NCI-H2171 treated with DMSO at 0.1 percent for 48 hours (cell line): Measurements from ENCODE around the gene ITGA8.
"Not testable (repeated sequence)": the region's sequence is repeated elsewhere in the genome, so short reads cannot be mapped to it uniquely, and the experiment has no call there.

ENCODE experiments used
- DNase-seq: peaks from one replicate; lab custom pipeline; 2025; lab: John Stamatoyannopoulos, UW

Gene ITGA8

DNA sequence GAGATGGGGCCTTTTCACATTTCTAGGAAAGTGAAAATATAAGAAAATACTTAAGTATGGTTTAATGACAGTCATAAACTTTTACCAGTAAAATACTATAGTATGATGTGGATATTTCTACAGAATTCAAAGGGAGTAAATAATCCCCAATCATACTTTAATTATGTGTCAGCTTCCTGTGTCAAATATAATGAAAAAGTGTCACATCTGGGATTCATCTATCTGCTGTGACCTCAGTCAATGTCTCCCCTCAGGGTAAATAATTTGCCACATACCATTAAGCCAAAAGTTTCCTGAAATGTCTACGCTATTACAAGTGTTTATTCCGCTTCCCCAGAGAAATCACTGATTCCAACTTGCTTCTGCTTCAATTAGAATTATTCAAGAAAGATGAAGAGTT, 110.5 kb downstream of the ITGA8 start:
- no peak for DNase-seq

DNA sequence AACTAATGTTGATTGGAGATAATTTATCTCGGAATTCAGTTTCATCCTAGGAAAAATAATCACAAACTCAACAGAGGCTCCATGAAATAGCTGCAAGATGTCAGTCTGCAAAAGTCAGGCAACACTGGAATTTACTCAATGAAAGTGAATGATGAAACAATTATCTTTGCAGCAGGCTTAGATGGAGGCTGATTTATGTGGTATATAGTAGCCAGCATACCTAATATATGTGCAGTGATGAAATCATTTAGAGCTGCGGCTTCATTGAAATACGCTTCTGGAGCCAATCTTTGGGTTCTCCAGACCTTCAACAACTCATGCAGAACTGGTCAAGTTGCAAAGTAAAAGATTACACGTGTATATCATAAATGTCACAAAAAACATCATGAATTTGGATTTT, 113.3 kb downstream of the ITGA8 start:
- DNase-seq, result no peak

DNA sequence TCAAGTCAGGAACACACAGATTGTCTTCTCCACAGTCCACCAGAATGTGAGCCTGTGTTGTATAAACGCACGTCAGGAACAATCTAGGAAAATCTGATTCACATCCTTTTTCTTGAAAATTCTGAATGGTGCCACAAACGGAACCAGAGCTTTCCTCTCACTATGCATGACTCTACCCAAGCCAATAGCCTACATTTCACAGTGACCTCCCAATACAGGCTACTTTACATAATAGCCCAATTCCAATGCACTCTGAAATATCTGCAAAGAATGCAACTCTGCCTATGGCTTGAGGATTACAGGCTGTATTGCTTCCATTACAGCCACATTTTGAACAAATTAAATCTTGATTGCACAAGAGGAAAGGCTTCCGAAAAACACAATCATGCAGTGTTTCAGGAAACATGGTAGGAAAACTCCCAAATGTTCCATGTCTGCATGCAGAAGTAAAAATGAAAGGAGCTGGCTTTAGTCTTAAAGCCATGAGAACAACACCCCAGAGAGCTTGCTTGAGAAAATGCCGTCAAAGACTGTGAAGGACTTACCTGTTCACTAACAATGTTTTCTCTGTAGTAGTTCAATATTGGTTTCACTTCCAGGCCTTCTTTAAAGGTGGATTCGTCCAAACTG, 113.9 kb downstream of the ITGA8 start:
- DNase-seq, result no peak

DNA sequence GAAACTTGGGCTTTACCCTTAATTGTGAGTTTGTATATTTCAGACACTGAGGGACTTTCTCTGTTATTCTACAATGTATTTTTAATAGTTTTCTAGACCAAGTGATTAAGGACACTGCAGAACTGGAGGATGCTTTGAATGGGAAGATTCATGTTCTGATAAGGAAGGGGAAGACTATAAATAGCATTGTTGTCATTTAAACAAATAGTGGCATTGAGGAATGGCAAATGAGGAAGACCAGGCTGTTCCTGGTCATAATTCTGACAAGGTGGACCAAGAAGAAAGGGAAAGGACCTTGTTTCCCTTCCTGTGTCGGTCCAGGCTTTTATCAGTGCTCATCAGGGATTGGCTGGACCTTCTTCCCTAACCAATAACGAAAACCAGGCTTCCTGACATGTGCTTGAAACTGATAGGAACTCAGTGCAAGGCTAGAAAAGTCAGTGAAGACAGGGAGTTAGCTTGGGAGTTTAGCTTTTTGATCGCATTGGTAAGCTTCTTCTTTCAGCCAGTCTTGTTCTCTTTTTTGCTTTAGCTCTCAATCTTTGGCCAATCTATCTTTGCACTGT, 116.2 kb downstream of the ITGA8 start:
- no peak for DNase-seq

DNA sequence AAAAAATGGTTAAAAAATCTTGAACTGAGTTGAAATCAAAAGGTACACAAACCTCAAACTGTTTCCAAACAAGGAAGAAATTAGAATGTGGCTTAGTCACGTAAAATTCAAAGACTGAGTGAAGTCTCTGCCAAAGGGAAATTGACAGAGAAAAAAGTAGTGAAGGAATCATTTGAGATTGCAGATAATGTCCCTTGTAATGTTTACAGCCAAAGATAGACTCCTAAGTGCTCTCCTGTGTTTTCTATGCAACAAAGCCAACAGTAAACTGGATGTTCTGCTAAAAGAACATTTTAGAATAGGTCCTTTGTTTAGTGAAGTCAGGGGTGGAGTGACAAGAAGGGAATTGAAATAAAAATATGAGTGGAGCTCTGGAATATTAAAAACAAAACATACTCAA, 117.9 kb downstream of the ITGA8 start:
- DNase-seq, result no peak

DNA sequence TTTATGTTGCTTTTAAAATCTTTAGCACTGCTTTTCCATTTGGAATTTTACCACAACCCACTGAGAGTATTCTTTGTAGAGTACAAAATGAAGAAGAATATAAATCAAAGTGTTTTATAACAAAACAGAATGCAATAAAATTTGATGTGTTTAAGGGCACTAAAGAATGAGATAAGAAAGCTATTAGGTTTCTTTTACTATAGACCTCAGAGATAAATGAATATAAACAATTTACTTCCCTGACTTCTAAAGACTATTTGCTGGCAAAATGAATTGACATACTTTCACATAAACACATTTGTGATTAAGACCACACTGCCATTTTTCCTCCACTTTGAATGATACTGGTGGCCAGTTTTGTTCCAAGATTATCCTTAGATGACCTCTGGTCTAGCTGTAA, 124.5 kb downstream of the ITGA8 start:
- DNase-seq, result no peak

DNA sequence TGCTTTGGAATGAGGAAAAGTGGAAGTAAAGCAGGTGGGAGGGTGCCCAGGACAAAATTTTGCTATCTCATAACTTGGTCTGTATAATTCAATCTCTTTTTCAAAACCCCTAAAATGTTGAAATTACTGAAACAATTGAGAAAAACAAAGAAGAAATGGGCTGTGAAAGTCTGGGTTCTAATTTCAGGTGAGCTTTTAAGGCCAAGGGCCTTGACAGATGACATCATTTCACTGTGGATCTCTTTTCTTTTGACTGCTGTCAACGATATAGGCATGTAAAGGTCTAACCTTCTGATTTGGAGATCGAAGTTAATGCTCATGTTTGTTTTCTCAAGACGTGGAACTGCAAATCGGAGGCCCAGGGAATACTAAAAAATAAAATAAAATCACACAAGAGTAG, 127.8 kb downstream of the ITGA8 start:
- no peak for DNase-seq

DNA sequence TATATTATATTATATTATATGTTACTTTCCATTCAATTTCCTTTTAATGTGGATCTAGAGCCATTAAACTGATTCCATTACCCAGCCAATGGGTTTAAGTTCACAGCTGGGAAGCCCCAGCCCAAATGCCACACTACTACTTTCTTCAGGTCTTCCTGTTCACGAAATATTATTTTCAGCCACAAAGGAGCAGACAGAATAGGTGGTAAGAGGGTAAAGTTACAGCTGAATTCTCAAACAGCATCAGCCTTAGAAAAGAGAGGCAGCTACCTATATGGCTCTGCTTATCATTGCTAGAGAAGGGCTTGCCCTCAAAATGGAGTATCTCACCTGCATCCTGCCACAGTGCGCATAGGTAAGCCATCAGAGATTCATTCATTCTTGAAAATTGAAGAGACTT, 128.3 kb downstream of the ITGA8 start:
- DNase-seq, result no peak

DNA sequence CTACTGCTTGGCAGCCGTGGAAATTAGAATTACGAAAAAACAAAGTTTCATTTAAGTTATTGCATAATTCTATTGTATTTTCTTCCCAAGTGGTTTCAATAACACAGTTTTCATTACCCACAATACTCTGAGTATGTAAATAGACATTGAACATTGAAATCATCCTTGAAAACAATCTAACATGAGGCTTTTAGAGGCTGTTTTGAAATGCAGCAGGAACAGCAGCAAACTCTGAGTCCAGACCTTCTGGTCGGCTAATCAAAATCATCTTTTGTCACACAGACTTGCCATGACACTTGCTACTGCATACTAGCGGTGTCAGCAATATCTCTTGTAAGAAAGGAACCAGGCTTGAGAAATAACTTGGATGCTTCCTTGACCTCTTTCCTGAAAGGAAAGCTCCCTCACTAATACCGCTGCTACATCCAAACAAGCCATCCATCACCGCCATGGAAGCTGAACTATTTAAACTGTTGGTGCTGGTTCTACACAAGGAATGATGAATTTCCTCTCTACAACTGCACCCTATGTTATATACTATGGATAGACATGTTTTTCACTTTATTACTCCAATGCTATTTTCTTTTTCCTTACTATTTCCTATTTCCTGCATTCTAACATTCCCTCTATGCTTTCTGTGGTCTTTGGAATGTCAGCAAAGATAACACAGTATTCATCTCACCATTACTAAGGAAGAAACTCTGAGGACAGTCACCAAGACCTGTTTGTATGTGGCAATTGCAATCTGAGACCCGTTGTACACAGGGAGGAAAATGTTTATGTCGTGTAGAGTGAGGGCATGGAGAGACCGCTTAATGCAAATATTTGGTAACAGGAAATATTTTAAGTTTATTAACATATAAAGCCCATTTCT, 130.8 kb downstream of the ITGA8 start:
- no peak for DNase-seq

DNA sequence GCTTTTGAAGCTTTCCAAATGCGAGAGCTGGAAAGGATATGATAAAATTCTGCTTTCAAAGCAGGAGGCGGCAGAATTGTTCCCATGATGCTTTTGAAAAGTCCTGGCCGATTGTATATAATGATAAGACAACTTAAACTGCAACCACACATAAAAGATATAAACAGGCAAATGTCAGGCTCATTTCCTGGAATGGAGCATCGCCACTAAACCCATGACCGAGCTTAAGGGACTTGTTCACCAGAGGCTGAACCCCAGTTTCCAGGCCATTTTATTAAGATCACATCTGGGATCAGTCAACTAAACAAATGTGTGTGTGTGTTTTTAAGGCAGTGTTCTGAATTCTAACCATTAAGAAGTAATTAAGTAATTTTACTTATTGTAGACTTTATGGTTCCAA, 131.6 kb downstream of the ITGA8 start:
- DNase-seq, result no peak

DNA sequence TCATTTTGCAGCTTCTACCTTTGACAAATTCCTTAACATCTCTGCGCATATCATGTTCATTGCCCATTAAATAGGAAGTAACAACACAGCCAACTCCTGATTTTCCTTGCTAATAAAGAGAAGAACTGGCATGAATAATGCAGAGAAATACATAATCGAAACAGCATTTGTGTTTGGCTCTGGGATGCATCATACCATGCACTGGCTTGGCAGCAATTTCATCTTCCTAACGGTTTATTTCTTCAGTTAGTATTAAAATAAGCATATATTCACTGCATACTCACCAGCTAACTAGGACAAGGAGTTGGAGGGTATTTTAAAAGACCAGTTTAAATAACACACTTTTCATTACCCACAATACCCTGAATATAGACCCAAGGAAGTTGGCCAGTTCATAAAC, 132.5 kb downstream of the ITGA8 start:
- no peak for DNase-seq

DNA sequence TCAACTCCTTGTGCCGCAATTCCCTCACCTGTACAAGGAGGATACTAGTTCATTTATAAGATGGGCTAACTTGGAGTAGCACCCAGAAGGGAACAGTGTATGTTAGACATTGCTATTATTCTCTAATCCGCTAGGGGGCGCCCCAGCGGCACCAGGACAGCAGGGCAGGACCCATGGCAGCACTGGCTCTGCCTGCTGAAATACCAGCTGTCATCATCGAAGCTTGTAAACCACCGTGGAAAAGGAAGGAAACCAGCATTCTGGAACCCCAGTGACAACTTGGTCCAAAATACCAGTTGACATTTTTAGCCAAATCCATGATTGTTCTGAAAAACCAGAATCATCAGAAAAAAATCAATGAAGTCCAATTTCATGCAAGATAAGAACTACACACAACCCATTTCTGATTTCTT, 134.4 kb downstream of the ITGA8 start:
- peak; percentile 6 for DNase-seq

DNA sequence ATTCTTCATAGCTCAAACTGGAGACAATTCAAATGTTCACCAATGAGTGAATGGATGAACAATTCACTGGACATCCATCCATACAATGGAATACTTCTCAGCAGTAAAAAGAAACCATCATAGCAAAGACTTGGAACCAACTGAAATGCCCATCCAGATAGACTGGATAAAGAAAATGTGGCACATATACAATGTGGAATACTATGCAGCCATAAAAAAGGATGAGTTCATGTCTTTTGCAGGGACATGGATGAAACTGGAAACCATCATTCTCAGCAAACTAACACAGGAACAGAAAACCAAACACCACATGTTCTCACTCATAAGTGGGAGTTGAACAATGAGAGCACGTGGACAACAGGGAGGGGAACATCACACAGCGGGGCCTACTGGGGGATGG, 136.8 kb downstream of the ITGA8 start:
- DNase-seq, result not testable (repeated sequence)

DNA sequence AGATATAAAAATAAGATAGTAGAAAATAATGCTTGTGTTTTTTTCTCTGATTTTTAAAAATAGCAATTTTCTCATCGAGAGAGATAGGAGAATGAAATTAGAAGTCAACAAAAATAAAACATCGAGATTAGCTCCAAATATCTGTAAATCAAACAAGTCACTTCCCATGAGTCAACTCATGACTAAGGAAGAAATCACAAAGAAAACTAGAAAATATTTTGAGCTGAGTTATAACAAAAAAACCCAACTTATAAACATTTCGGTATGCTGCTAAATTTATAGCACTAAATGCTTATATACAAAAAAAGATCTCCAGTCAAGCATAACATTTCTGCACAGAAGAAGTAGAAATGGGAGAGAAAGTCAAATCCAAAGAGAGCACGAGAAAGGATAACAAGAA, 140.1 kb downstream of the ITGA8 start:
- no peak for DNase-seq

DNA sequence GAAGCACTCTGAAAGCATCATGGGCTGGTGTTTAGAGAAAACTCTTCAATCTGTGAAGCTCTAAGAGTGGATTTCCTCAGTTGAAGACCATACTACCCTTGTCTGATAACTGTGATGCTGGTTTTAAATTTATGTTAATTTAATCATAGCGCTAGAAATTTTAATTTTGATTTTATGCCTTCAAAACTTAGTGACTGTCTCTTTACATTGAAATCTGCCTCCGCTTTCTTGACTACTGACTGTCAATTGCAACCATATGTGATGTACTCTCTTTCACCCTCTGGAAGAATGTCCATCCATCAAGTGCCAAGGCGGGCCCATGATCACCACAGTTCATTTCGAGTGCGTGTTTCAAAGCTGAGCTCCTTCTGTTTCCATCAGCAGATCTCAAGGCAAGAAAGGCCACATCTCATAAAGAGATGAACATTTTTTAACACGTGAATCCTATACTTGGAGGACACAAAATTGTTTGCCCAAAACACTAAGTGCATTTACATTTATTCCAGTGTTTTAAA, 147.1 kb downstream of the ITGA8 start:
- no peak for DNase-seq

DNA sequence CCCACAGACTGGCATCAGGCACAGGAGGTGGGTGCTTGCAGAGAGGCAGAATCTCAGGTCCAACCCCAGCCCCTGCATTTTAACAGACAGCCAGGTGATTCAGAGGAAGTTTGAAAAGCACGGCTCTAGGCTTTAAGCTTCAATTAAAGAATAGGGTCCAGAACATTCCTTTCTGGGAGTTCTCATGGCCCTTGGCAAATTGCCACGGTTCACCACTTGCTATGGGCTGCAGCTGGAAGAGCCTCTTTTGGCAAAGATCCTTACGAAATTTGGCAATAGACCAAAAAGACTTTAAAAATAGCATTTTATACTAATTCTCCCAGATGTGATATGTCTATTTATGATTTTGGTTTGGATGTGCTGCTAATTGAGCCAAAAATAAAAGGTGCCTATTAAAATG, 148.1 kb downstream of the ITGA8 start:
- no peak for DNase-seq

DNA sequence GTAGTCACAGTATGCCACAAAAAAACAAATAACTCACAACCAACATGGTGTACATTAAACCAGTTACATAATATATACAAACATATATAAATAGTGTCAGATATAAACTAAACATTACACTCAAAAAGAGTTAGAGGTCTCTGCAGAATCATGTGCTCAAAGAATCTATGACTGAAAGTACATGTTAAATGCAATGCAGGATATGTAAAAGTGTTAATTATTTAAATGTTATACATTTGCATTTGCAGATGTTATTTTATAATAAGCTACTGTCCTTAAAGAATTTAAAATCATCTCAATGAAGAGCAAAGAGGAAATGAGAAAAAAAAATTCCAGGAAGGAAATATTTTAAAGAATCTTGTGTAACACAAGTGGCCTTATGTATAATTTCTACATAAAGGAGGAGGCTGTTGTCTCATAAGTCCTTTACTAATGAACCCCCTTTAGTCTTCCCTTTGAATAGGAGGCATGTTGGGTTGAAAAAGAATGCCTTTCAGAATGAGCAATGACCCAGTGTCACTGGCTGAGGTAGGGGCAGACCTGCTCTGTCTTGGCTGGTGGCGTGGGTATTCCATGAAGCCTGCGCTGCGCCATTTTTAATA, 148.9 kb downstream of the ITGA8 start:
- no peak for DNase-seq

DNA sequence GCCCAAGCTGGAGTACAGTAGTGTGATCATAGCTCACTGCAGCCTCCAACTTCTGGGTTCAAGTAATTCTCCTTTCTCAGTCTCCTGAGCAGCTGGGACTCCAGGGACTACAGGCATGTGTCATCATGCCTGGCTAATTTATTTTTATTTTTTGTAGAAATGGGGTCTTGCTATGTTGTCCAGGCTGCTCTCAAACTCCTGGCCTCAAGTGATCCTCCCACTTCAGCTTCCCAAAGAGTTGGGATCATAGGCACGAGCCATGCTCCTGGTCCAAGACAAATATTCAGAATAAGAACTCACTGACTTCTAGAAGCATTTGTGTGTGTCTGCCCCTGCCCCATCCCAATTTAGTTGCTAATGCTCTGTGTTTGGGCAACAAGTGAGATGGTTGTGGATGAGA, 151.8 kb downstream of the ITGA8 start:
- DNase-seq, result no peak

DNA sequence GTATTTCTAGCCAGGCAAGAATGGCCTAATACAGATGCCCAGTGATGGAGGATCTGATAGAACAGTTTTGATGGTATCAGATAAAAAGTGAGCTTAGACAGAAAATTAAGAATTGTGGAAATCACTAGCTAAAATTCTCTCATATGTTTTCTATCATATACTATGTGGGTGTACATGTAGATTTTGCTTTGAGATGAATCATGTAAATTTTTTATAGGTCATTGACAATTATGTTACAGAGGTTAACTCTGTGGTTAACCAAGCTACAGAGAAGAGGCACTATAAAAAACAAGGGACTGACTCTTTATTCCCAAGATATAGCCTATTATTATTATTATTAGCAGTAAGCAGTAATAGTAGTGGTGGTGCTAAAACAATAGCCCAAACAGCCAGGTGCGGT, 156.5 kb downstream of the ITGA8 start:
- DNase-seq, result no peak

DNA sequence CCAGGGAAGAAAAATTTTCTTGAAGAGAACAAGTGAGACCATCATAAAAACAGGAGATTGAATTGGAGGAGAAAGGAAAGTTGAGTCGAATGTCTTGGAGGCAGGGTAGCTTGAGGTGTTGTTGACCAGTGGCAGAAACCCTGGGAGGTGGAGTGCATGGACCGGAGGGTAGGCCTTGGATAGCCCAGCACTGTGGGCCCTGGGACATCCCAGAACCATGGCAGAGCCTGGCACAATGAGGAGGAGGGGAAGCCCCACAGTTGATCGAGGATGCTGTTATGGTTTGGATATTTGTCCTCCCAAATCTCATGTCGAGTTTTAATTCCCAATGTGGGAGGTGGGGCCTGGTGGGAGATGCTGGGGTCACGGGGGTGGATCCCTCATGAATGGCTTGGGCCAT, 157.1 kb downstream of the ITGA8 start:
- DNase-seq, result no peak

DNA sequence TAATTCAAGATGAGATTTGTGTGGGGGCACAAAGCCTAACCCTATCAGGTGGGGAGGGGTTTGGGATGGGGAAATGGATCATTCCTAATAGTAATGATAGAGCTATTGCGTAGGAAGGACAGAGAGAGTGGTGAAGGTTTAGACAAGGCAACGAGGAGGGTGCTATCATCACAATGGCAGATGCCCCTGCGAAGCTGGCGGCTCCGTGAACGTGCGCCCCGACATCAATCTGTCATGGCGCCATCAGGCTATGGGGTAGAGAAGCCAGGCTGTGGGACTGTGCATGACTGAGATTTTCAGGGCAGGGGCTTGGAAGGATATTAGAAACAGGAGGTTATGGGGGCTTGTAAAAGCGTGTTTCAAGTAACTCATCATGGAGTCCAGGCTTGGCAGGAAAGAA, 157.6 kb downstream of the ITGA8 start:
- no peak for DNase-seq

DNA sequence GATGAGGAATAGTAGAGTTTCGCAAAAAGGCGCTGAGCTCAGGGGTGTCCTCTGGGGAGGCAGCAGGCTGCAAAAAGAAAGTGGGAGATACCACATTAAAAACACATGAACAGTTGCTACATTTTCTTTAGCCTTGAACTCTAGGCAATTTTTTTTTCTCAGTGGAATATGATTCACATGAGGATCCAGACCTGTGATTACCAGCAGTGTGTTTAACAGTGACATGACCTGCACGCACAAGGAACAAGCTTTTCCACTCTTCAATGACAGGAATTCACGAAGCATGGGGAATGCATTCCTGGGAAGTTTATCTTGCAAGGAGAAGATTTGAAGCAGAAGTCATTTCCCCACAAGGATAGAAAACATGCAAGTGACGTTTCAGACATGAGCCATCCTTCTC, 161.6 kb downstream of the ITGA8 start:
- no peak for DNase-seq

DNA sequence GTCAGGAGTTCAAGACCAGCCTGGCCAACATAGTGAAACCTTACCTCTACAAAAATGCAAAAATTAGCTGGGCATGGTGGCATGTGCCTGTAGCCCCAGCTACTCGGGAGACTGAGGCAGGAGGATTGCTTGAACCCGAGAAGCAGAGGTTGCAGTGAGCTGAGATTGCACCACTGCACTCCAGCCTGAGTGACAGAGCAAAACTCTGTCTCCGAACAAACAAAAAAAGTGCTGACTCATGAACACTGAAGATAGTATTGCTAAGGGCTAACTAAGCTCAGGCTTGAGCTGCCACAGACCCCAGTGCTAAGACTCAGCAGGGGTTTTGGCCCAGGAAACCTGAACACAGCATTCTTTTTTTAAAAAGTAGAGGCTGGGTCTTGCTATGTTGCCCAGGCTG, 162.6 kb downstream of the ITGA8 start:
- DNase-seq, result not testable (repeated sequence)
